Upper lobe of left lung (tissue), 4 donors: ENCODE data around the gene TYW1.
"Not testable (repeated sequence)": the region's sequence is repeated elsewhere in the genome, so short reads cannot be mapped to it uniquely, and the experiment has no call there.

Experiments
- CTCF ChIP-seq, 6 experiments: fragments of 450-650 bp in 4 of 6; fragments of 200-600 bp in 2 of 6; sonication (generic) in 2 of 6; IDR thresholded peaks; one replicate each; pipeline ENCODE4 v1.5.1; 2016 to 2019; ENCODE audit warnings: antibody characterized with exemption in 6 of 6
- EP300 ChIP-seq, 4 donors: sonication (generic); formaldehyde crosslinking; IDR thresholded peaks; one replicate each; pipeline ENCODE4 v1.5.1; 2017; ENCODE audit warnings: antibody characterized with exemption in 4 of 4, control low read depth in 2 of 4
- POLR2A ChIP-seq, 4 donors: fragments of 450-650 bp; IDR thresholded peaks; one replicate each; pipeline ENCODE4 v1.5.1; 2016 to 2017; ENCODE audit warnings: antibody characterized with exemption in 4 of 4, mild to moderate bottlenecking in 2 of 4
- POLR2AphosphoS5 ChIP-seq, 2 donors: sonication (generic); formaldehyde crosslinking; IDR thresholded peaks; one replicate each; pipeline ENCODE4 v1.5.1; 2017; ENCODE audit warnings: antibody characterized with exemption in 2 of 2

- not testable (repeated sequence) for TF ChIP-seq POLR2A, CTCF, EP300, POLR2AphosphoS5 (IDR thresholded peaks at IDR 0.05)
Observed at GRCh38 chr7:67017971-67018370, 21.3 kb downstream of the TYW1 start.
